Pancreas (tissue), 10 donors: ENCODE measurements around the gene CCM2L. TPM values are rescaled to one million over a fixed set of nuclear protein-coding genes. Genes with fewer than 3 reads are reported as not detected.

ENCODE experiments used
- ATAC-seq, 4 donors: fragments of 200-7000 bp; cut with Tn5 transposase; one replicate each; pipeline versions ENCODE4 v1.8.0 to v1.9.1; 2020; ENCODE audit warnings: mild to moderate bottlenecking in 4 of 4, moderate library complexity in 4 of 4
- DNase-seq, 6 donors: peaks; one replicate each; pipeline ENCODE4 v3.0.0-alpha.2; 2020
- FAIRE-seq: peaks from 2 replicates; lab custom pipeline; 2012; peaks lifted over from hg19 to GRCh38; lab: Jason Lieb, UNC
- H3K27ac ChIP-seq, 4 donors: fragments of 200-600 bp; sonication (generic); 1 replicate in 3 of 4; 2 replicates in 1 of 4; pipeline versions ENCODE4 v1.5.0 to v1.8.0; 2020
- H3K27me3 ChIP-seq, 4 donors: fragments of 200-600 bp; one replicate each; pipeline ENCODE4 v1.8.0; 2021
- H3K36me3 ChIP-seq, 3 donors: fragments of 200-600 bp; sonication (generic) in 1 of 3; one replicate each; pipeline versions ENCODE4 v1.5.0 to v1.8.0; 2020 to 2021
- H3K4me1 ChIP-seq, 3 donors: fragments of 200-600 bp; one replicate each; pipeline ENCODE4 v1.8.0; 2021
- H3K4me3 ChIP-seq, 4 donors: fragments of 200-600 bp; sonication (generic) in 2 of 4; one replicate each; pipeline versions ENCODE4 v1.5.0 to v1.8.0; 2020 to 2021
- H3K9me3 ChIP-seq, 4 donors: fragments of 200-600 bp; one replicate each; pipeline ENCODE4 v1.8.0; 2021
- CTCF ChIP-seq, 4 donors: fragments of 200-600 bp; sonication (generic) in 3 of 4; IDR thresholded peaks; one replicate each; pipeline versions ENCODE4 v1.5.0 to v1.8.0; 2021; ENCODE audit warnings: antibody characterized with exemption in 4 of 4
- WGBS, 2 donors: extraction: QIAGEN DNeasy Blood & Tissue Kit; methylation state at CpG; one replicate each; pipeline ENCODE4 v1.1.7; 2013; 5-methylcytosine and 5-hydroxymethylcytosine counted together
- intact Hi-C, 3 donors: fragments of 100-400 bp; cut with DNase I; formaldehyde crosslinking; loops; one replicate each; pipeline versions ENCODE4 v1.11.1 to v1.14.2; 2022
- polyA plus RNA-seq, 2 donors: library from polyadenylated mRNA; stranded (reverse); fragments of 200-250 nt; gene quantifications; one replicate each; pipeline ENCODE4 v1.2.3, GENCODE V29; 2013
- total RNA-seq, 6 donors: library from RNA; stranded (reverse); fragmentation: NEBNext Ultra II Directional in 4 of 6; extraction: Animal tissue kit (Norgen Biotek cat#: 25700) in 4 of 6; gene quantifications; one replicate each; pipeline versions ENCODE4 v1.2.1 to v1.2.4, GENCODE V29; 2021 to 2023
- donor health status: healthy with polysubstance abuse.
- donor health status: DM: no; HTN: no; CAD: no; lungs with moderate emphysema.
- donor health status: DM: no; HTN: no; CAD: no.
- donor health status: control.
- donor health status: control.
- donor health status: Bipolar disorder and iron deficiency.
- donor health status: DM: yes; HTN: yes; CAD: no.
- donor health status: DM: no; HTN: no; CAD: no.
- donor health status: DM: no; HTN: no; CAD: no.
- donor health status: DM: yes; HTN: yes; CAD: no.

CCM2L gene
- total and polyA plus RNA-seq, 8 donors = 0.31 to 6.7 (median 0.98) TPM

GRCh38 chr20:32037929-32038328, 27.7 kb downstream of the CCM2L start:
- H3K27ac ChIP-seq = no peak overlapping the region
- H3K9me3 ChIP-seq = no peaks in the 10 kb centered on the region
- DNase-seq = no peak
- no peaks in the 10 kb centered on the region for H3K36me3 ChIP-seq
- no peak overlapping the region for H3K4me3 ChIP-seq
- H3K4me1 ChIP-seq = peaks cover 0 to 2% (median 0%) of the 10 kb centered on the region in 3 donors
- H3K27me3 ChIP-seq = peaks cover 0 to 13% (median 0%) of the 10 kb centered on the region in 4 donors
- 48 to 61% methylated on average over 4 of the region's 4 CpGs for WGBS, 2 donors
- intact Hi-C loops = no loop called here
- no peak for FAIRE-seq
- no peak for ATAC-seq
- no peak for TF ChIP-seq CTCF (IDR thresholded peaks at IDR 0.05)

- H3K27me3 ChIP-seq = peaks cover 0 to 8% (median 0%) of the 10 kb centered on the region in 4 donors
- H3K4me1 ChIP-seq = peaks cover 0 to 2% (median 0%) of the 10 kb centered on the region in 3 donors
- peak in 3 of 4 donors; percentile 38 to 87 (median 73) for ATAC-seq
- no peak overlapping the region for H3K4me3 ChIP-seq
- H3K27ac ChIP-seq = no peak overlapping the region
- no peak for FAIRE-seq
- TF ChIP-seq CTCF (IDR thresholded peaks at IDR 0.05) = no peak
- no peaks in the 10 kb centered on the region for H3K9me3 ChIP-seq
- 57 to 60% methylated on average over 10 of the region's 10 CpGs for WGBS, 2 donors
- intact Hi-C loops = no loop called here
- DNase-seq = no peak
- no peaks in the 10 kb centered on the region for H3K36me3 ChIP-seq
Observed at GRCh38 chr20:32040142-32040953, 30.1 kb downstream of the CCM2L start.

GRCh38 chr20:32045999-32046398, 35.8 kb downstream of the CCM2L start:
- intact Hi-C loops = no loop called here
- DNase-seq (no peak), FAIRE-seq (no peak), ATAC-seq (no peak)
- no peak overlapping the region for H3K27ac ChIP-seq
- no peak overlapping the region for H3K4me3 ChIP-seq
- H3K27me3 ChIP-seq = peaks cover 0 to 5% (median 0%) of the 10 kb centered on the region in 4 donors
- H3K9me3 ChIP-seq = no peaks in the 10 kb centered on the region
- no peak for TF ChIP-seq CTCF (IDR thresholded peaks at IDR 0.05)
- no peaks in the 10 kb centered on the region for H3K36me3 ChIP-seq
- WGBS, 2 donors = 53 to 59% methylated on average over 3 of the region's 3 CpGs
- no peaks in the 10 kb centered on the region for H3K4me1 ChIP-seq

- intact Hi-C loops = no loop called here
Observed at GRCh38 chr20:32050324-32050841, 40.1 kb downstream of the CCM2L start.

More at GRCh38 chr20:32050324-32050841, 40.1 kb downstream of the CCM2L start:
- Histone ChIP-seq H3K9me3 (no peaks in the 10 kb centered on the region), H3K4me1 (peaks cover 0 to 3% (median 0%) of the 10 kb centered on the region in 3 donors), H3K36me3 (no peaks in the 10 kb centered on the region), H3K27ac (no peak overlapping the region), H3K27me3 (peaks cover 0 to 18% (median 0%) of the 10 kb centered on the region in 4 donors), H3K4me3 (no peak overlapping the region)
- no peak for TF ChIP-seq CTCF (IDR thresholded peaks at IDR 0.05)
- ATAC-seq (no peak), FAIRE-seq (no peak), DNase-seq (no peak)
- 90 to 95% methylated on average over 4 of the region's 4 CpGs for WGBS, 2 donors
